ENCODE results near the gene ASB16.
"Not testable (repeated sequence)": the region's sequence is repeated elsewhere in the genome, so short reads cannot be mapped to it uniquely, and the experiment has no call there.

ASB16 gene, protein sequence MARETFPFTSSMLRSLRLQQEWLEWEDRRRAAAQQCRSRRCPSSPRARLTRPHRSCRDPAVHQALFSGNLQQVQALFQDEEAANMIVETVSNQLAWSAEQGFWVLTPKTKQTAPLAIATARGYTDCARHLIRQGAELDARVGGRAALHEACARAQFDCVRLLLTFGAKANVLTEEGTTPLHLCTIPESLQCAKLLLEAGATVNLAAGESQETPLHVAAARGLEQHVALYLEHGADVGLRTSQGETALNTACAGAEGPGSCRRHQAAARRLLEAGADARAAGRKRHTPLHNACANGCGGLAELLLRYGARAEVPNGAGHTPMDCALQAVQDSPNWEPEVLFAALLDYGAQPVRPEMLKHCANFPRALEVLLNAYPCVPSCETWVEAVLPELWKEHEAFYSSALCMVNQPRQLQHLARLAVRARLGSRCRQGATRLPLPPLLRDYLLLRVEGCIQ

DNA sequence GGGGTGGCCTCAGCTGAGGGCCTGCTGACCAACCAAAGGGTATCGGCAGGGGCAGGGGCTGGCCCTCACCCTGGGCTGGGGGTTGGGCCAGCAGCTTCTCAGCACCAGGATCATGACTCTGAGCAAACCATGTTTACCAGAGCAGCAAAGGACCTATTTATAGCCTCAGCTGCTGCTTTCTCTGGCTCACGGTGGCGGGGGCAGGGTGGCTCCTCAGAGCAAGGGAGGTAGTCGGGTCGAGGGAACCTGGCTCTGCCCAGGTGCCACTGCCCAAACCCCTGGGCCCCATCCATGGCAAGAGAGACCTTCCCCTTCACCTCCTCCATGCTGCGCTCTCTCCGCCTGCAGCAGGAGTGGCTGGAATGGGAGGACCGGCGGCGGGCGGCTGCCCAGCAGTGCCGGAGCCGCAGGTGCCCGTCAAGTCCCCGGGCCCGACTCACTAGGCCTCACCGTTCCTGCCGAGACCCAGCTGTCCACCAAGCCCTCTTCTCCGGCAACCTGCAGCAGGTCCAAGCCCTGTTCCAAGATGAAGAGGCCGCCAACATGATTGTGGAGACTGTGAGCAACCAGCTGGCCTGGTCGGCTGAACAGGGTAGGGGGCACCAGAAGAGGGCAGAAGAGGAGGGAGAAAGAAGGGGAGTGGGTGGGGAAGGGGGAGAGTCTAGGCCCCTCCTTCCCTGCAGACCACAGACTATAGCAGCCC, at the start of gene ASB16:
Gene ASB16 (plus strand): TSS at position 206 of the 703 bp plus-strand sequence. CDS start 86 bp downstream, at position 292.
- no peak for DNase-seq (ENCODE audit: low spot score)

DNA sequence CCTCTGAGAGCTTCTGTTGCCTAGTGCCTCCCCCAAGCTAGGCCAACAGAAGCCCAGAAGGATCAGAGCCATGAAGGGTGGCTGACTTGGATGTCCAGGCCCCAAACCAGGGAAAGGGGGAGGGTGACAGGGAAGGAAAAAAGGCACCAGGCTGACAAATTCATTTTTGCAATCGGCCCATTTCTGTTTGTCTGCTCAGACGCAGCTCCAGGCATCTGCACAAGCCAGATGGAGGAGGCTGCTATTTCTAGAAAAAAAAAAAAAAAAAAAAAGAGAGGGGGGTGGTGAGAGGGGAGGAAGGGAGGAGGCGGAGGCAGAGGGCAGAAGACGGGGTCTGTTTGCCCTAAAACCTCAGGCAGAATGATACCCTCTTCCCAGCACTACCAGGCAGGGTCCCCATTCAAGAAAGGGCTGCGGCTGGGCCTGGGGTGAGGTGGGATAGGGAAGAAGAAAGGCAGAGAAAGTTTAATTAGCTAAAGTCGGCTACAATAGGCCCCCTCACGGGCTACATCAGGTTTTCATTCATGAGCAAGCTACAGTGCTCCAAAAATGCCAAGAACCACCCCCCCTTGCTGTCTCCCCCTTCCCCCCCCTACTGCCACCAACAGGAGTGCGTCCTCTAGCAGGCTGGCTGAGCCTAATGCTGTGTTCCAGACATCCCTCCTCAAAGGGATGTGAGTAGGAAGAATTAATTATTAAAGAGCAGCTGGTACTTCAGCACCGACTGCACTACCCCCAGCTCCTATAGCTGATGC, 49.5 kb upstream of the ASB16 start:
- peak; percentile 69 for DNase-seq (ENCODE audit: low spot score)

DNA sequence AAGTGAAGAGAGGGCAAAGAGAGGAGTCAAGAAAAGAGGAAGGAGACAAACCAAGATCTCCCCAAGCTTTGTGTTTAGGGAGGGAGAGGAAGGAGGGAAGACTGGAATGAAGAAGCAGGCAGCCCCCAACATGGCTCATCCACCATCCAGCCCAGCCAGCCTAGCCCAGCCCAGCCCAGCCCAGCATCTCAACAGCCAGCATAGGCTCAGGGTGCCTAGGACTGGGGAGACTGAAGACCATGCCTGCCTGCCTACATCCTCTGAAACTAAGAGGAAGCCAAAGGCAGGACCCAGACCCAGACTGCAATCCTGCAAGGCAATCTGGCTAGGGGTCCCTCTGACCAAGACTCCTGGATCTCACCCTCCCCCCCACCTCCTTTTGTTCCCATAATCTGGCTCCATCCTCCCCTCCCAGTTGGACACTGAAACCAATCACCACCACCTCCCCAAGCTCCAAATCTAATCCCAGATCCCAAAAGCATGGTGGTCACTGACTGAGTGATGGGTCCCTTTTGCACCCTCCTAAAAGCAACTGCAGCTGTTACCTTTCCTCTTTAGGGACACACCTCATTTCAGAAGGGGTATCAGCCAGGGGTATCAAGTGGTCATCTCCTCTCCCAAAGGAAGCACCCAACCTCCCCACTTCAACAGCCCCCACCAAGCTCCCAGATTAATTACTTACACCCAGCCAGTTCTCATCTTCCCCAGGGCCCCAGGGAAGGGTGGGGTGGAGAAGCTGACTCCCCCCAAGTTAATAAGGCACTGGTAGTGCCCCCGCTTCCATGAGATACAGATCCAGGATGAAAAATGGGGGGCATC, 48.3 kb upstream of the ASB16 start:
- no peak for DNase-seq (ENCODE audit: low spot score)

DNA sequence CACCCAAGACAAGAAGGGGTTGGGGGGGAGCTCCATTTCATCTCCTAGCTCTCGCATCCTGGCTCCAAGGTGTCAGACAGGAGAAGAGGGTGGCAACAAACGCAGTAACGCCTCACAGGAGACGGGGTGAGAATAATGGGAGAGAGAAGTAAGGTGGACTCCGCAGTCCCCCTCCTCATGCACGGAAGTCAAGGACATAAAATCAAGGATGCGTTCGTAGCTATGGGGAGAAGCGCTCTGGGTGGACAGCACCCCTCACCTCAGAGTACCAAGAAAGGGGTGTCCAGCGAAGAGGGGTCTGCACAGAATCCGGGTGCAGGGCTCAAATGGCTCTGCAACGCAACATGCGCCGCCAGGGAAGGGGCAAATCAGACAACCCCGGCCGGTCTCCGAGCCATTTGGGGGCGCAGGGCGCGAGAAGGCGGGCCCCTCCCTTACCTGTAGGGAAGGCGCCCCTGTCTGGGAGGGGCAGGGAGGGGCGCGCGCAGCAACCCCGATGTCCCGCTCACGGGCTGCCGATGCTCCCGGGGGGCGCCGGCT, 47.6 kb upstream of the ASB16 start:
- no peak for DNase-seq (ENCODE audit: low spot score)

DNA sequence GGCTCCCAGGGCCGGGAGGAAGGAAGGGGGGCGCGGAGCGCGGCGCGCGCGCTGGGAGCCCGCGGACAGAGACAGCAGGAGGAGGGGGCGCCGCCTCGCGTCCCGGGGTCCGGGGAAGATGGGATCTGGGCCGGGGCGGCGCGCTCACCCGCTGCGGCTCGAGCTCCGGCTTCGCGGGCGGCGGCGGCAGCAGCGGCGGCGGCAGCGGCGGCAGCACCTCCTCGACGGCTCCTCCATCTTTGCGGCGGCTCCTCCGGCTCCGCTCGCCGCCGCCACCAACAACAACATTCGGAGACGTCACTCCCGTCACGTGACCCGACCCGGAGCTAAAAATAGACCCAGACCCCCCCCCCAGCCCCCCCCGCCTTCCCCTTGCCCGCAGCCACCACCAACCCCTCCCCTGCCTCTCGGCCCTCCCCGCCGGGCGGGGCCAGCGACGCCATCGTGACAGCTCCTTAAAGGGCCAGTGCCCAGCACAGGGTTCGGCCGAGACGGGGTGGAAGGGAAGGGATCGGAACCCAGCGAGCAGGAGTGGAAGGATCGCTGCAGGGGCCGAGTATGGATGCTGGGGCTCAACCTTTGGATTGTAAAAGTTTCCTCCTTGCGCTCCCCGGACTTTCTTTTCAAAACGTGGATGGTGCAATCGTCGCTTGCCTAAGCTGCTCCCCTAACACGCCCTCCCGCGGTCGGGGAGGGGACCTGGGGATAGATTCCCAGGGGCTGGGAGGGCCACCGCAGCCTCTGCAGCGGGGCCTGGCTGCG, 47.0 kb upstream of the ASB16 start, which contains the start of gene HDAC5:
Gene HDAC5 (minus strand): TSS at position 286 of the 762 bp plus-strand sequence. CDS start 6,126 bp downstream, outside the sequence.
- peak; percentile 98 for DNase-seq (ENCODE audit: low spot score)

DNA sequence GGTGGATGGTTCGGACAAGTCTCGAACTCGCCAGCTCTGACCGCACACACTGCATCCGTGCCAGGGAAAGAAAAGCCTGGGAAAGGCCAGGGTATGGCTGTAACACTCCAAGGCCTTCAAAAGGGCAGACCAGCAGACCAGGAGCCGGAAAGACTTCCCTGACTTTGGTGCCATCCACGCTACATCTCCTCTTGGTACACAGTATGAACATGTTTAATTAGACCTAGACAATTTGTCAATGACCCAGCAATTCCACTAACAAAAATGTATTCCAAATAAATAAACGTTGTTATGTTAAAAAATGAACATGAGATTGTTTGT, 46.4 kb upstream of the ASB16 start:
- DNase-seq (ENCODE audit: low spot score): no peak

DNA sequence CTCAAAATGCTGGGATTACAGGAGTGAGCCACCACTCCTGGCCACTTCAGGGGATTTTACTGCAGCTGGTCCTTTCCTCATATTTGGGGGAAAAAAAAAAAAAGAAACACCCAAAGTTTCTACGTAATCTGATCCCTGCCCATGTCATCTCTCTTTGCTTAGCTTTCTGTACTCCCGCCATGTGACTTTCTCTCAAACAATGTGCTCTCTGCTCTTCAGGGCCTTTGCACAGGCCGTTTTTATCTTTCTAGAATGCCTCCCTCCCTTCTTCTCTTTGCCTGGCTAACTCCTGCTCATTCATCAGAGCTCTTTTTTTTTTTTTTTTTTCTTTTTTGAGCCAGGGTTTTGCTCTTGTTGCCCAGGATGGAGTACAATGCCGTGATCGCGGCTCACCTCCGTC, 42.1 kb upstream of the ASB16 start:
- no peak for DNase-seq (ENCODE audit: low spot score)

DNA sequence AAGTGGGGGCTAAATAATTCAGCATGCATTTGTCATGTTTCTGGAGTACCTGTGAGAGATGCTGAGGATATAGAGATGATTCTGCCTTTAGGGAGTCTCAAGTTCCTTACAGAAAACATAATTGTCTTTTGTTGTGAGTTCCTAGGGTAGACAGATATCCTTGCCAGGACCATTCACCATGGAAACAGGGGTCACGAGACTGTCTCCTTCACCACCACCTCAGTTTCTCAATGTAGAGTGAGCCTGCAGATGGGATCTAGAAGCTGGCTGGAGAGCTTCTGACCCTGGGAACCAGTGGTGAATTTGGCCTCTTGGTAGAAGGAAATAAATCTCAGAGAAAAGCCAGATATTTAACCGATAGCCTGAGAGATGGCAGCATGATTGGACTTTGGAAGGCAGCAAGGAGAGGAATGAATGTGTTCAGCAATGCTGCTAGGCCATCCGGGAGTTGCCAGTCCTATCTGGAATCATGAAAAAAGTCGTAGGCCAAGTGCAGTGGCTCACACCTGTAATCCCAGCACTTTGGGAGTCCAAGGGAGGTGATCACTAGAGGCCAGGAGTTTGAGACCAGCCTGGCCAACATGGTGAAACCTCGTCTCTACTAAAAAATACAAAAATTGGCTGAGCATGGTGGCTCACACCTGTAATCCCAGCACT, 39.7 kb upstream of the ASB16 start:
- no peak for DNase-seq (ENCODE audit: low spot score)

DNA sequence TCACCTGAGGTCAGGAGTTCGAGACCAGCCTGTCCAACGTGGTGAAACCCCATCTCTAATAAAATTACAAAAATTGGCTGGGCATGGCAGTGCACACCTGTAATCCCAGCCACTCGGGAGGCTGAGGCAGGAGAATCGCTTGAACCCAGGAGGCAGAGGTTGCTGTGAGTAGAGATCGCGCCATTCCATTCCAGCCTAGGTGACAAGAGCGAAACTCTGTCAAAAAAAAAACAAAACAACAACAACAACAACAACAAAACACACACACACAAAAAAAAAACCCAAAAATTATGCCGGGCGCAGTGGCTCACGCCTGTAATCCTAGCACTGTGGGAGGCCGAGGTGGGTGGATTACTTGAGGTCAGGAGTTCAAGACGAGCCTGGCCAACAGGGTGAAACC, 39.1 kb upstream of the ASB16 start:
- DNase-seq (ENCODE audit: low spot score): not testable (repeated sequence)

DNA sequence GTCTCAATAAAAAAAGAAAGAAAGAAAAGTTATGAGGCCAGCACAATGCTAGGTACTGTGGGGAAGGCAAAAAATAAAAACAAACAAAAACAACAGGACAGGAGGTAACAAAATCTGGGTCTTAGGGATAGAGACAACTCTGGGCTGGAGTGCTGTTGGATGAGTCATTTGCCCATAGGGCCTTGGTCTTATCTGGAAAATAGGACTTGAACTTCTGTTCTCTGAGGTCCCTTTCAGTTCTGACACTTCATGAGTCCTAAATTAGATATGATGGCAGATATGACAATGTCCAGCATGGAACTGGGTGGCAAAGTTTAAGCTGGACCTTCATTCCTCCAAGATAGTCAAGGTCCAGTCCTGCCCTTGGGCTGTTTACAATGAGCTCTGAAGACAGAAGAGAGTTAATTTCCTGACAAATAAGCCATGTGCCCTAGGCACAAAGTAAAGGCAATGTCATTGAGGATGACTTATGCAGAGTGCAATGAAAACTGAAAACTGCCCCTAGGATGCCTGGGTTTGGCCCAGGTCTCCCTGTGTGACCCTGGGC, 38.2 kb upstream of the ASB16 start:
- DNase-seq (ENCODE audit: low spot score): no peak

DNA sequence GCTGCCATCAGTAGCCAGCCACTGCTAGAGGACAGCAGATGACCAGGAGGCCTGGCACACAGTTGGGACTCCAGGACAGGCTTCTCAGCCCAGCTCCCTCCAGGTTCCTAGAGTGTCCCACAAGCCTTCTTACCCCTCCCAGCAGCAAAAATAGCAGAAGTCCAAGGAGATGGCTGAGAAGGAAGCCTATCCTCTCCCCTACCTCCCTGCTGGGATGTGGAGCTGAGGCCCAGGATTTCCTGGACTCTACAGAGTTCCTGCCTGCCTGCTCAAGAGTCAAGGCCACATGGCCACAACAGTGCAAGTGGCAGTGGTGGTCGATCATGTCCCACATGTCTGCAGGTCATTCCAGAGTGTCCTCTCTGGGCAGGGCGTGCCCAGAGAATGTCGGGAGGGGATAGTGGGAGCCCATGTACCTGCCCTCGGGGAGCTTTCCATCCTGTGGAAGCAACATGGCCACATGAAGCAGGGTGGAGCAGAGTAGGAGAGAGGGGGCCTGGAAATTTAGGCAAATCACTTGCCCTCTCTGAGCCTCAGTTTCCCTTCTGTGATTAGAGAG, 36.5 kb upstream of the ASB16 start:
- no peak for DNase-seq (ENCODE audit: low spot score)

DNA sequence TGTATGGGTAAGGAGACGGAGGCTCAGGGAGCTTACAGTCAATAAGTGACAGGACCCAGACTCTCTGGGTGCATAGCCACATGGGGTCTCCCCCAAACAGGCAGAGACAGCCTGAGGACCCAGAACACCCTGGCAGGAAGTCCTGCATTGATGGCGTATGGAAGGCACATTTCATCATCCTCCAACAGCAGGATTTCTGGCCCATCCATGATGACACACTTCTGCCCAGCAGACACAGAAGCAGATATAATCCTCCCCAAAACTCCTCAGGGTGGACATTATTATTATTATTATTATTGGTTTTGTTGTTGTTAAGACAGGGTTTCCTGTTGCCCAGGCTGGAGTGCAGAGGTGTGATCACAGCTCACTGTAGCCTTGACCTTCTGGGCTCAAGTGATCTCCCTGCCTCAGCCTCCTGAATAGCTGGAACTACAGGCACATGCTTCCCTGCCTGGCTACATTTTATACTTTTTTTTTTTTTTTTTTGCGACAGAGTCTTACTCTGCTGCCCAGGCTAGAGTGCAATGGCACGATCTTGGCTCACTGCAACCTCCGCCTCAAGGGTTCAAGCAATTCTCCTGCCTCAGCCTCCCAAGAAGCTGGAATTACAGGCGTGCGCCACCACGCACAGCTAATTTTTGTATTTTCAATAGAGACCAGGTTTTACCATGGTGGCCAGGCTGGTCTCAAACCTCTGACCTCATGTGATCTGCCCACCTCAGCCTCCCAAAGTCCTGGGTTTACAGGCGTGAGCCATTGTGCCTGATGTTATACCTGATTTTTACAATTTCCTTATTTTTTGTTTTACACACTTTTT, 35.5 kb upstream of the ASB16 start:
- DNase-seq (ENCODE audit: low spot score): no peak

DNA sequence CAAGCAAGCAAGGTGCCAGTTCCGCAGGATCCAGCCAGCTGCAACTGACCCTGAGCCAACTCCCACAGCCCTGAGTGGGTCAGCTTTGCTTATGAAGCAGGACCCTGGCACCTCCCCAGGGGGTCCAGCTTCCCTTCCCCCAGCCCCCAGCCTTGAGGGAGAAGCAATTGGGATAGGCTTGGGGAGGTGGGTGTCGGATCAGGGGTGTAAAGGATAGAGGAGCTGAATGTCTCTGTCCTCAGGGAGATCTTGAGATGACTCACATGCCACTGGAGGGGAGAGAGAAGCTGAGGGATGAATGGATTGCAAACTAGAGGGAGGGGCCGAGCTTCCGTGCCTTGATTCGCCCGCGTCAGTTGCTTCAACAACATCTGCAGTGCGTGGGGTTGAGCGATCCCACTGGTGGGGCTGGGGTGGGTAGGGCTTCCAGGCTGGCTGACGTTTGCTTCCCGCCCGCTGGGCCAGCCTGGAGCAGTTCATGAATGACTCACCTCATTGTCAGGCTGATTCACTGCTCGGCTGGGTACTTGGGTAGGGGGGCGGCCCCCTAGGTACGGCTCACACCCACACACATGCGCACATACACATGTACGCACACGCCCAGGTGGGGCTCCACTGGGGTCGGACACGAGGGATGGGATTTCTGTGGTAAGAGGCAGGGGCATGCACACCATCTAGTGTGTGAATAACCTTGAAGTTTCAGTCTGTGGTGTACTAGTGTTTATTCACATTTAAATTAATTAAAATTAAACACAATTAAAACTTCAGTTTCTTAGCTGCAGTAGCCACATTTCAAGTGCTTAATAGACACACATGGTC, 32.4 kb upstream of the ASB16 start:
- peak; percentile 82 for DNase-seq (ENCODE audit: low spot score)

DNA sequence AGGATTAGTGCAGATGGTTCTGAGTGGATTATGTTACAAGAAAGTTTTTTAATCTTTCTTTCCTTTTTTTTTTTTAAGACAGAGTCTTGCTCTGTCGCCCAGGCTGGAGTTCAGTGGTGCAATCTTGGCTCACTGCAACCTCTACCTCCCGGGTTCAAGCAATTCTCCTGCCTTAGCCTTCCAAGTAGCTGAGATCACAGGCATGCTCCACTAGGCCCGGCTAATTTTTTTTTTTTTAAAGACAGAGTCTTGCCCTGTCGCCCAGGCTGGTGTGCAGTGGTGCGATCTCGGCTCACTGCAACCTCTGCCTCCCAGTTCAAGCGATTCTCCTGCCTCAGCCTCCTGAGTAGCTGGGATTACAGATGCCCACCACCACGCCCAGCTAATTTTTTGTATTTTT, 26.6 kb upstream of the ASB16 start:
- not testable (repeated sequence) for DNase-seq (ENCODE audit: low spot score)

DNA sequence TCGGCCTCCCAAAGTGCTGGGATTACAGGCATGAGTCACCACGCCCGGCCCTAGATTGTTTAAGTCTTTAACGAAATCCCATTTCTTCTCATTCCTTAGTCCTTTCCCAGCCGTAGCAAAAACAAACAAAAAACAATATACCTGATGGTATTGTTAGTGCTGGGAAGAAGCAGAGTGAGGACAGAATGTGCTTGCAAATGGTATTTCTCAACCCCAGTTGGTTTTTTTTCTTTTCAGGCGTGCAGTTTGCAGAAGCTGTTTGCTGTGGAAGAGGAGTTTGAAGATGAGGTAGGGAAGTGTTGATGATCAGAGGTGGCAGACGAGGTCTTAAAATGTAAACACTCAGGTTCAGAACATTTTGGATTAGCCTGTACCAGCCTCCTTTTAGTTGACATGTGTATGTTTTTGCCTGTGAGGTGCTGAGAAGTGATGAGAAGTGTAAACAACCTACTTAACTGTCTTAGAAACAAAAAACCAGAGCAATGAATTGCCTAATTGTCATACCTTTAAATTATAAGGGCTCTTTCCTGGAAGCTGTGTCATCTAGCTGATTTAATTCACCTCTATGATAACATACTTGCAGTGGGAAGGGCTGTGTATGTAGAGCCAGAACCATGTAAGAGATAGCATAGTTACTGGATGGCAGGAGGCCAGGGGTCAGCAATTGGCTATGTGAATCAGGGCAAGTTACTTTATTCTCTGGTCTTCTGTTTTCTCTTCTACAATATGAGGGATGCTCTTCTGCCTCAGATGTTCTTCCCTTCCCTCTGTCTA, 25.4 kb upstream of the ASB16 start:
- DNase-seq (ENCODE audit: low spot score): no peak

DNA sequence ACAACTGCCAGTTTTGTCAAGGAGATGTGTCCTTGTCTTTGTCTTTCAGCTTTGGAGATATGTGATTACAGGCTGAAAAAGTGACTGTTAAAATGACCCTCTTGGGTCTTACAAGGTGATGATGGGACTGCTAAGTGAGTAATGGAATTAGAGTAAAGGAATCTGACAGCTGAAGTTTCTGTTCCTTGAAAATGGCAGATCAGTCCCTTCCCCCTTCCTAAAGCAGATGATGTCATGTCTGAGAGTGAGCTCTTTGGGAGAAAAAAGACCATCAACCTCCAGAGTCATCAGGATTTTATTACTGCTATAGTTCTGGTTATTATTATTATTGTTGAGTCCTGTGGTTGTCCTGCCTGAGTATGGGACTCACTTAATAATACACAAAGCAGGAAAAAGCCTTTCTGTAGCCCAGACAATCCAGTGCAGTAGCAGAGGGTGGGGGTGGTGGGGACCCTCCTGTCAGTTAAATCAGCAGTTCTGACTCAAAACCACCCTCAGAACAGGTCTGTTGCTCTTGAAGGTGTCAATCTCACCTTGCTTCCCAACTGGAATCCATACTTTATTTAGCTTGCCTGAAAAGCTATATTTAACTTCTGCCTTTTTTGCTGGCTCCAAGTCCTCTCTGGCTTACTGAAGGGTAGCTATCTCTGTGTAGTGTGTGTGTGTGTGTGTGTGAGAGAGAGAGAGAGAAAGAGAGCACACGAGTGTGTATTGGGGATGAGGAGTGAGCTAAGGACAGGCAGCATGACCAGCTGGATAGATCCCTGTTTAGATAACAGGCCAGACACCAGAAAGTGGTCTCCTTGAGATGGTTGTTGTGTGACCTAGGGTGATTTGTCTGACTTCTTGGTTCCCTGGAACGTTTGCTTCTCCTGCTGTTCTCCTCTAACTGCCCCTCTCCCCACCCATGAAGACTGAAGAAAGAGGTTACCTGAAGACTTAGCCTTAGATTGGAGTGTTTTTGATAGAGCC, 23.8 kb upstream of the ASB16 start:
- no peak for DNase-seq (ENCODE audit: low spot score)
